NCI-H1105 (cell line): Measurements from ENCODE around the gene TRMT2A.

Experiments
- DNase-seq: peaks from one replicate; lab custom pipeline; 2025; lab: John Stamatoyannopoulos, UW

TRMT2A gene

DNA sequence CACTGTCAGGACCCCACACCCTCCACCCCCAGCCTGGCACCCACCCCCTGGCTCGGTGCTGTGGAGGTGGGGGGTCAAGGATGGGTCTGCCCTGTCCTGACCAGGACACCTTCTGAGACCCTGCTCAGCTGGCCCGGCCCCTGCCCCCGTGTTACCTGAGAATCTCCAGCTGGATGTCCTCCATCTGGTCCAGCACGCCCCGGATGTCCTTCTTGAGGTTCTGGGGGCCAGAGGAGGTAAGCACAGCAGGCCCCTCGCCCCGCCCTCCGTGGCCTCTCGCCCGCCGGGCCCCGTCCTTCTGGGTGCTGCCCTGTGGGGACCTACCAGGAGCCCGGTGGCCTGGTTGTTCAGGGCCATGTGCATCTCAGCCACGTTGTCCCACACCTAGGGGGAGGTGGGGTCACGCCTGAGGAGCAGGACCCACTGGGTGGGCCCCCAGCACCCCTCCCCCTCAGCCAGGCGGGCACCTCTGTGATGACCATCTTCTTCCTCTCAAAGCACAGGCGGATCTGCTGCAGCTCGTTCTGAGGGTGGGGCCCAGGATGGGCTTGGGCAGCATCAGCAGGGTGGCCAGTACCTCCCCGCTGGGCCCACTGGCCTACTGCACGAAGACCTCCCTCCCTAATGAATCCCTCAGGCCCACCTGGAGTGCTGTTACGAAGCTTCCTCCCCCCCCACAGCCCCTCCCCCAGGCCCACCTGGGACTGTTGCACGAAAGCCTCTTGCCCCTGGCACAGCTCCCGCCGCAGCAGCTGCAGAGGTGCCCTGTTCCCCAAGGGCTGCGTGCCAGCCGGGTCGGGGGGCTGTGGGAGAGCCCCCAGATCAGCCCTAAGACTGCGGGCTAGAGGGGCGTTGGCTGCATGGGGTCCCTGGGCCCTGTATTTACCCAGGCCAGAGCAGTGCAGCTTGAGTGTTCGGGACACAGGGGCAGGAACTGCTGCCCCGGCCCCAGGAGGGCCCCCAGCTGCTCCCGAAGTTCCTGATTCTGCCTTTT lies 32.5 kb upstream of the TRMT2A start:
- DNase-seq: no peak

DNA sequence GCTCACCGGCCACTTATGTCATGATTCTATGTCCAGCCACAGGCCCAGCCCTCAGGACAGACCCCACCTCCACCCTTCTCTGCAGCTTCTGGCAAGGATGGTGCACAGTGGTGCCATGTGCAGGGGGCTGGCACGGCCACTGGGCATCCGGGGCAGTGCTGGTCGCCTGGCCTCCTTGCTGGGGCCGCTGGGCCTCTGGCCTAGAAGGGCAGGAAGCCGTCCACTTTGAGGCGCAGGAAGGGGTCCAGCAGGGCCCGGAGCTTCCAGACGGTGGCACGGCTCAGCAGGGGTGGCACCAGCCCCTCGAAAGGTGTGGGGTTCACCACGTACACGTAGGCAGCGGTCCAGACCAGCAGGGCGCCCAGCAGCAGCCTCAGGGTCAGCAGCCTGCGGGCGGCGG lies 31.4 kb upstream of the TRMT2A start:
- DNase-seq: no peak

DNA sequence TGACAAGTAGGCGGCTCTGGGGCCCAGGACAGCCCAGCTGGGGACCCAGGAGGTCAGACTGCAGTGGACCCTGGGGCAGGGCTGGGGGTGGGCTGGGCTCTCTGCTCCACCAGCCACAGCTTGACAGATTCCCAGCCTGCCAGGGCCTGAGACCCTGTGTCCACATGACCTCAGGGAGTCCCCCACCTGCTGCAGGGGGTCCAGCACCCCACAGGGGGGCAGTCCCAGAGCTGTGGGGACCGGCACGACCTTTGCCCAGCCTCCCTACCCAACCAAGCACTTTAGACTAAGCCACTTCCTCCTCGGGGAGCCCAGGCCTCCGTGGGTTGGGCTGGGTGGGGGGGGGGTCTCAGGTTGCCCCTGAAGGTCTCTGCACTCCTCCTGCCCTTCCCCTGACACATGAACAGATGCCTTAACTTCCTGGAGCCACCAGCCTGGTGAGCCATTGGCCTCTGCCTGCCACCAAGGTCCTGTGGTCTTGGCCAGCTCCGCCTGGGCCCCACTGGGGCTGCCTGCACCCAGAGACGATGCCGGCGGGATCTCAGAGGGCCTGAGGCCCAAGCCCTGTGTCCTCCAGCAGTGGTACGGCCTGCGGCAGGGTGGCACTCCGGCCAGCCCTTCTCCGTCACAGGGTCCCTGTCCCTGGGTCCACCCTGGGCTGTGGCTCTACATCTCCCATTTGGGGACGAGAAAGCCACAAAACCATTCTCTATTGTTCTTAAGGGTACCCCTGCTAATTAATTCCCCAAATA lies 30.4 kb upstream of the TRMT2A start:
- no peak for DNase-seq

DNA sequence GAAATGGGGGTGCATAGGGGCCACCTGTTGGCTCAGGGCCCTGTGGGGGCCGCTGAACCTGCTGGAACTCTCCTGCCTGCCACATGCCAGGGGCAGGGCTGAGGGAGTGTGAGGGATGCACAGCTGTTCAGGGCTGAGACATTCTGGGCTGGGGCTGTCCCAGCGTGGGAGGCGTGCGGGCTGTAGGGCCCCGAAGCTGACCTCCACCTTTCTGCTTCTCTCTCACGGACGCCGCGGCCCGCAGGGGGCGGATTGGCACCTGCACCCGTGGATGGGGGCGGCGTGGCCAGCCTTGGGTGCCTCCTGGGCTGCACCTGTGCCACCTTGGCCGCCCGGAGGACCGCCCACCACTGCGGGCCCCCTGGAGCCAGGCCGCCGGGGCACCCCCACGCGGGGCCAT lies 29.8 kb upstream of the TRMT2A start:
- no peak for DNase-seq

DNA sequence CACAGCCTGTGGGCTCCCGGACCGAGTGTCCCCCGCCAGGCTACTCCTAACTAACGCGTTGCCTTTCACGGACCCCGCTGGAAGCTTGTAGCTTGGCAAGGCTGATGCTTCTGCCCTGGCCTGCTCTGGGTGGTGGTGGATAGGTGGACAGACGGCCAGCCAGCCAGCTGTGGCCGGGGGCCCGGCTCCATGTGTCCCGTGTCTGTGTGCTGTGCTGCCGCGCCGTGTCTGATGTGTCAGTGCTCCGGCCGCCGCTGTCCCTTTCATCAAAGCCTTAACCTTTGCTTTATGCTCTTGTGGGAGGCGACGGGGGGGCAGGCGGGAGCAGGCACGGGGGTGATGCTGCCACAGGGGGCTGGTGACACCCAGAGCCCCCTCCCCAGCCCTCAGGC lies 28.8 kb upstream of the TRMT2A start:
- DNase-seq: no peak

DNA sequence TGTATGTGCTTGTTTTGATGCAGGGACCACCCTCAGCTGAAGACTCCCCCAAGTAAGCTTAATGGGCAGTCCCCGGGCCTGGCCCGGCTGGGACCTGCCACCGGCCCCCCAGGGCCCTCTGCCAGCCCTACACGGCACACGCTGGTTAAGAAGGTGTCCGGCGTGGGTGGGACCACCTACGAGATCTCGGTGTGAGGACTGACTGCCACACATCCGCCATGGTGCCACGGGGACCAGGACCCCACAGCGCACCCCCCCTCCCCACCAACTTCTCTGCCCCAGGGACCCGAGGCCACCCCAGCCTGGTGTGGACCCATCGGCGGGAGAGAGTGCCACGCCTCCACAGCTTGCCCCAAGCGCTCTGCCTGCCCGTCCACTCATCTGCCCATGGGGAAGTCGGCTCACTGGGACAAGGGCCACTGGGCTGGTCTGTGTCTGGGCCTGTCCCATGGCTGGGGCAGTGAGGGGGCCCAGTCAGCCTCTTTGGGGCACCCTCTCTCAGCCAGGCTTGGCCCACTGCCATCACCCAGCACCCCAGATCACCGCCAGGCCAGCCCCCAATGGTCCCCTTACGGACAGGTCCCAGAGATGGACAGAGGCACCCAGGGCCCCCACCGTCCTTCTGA lies 28.3 kb upstream of the TRMT2A start:
- DNase-seq: no peak

DNA sequence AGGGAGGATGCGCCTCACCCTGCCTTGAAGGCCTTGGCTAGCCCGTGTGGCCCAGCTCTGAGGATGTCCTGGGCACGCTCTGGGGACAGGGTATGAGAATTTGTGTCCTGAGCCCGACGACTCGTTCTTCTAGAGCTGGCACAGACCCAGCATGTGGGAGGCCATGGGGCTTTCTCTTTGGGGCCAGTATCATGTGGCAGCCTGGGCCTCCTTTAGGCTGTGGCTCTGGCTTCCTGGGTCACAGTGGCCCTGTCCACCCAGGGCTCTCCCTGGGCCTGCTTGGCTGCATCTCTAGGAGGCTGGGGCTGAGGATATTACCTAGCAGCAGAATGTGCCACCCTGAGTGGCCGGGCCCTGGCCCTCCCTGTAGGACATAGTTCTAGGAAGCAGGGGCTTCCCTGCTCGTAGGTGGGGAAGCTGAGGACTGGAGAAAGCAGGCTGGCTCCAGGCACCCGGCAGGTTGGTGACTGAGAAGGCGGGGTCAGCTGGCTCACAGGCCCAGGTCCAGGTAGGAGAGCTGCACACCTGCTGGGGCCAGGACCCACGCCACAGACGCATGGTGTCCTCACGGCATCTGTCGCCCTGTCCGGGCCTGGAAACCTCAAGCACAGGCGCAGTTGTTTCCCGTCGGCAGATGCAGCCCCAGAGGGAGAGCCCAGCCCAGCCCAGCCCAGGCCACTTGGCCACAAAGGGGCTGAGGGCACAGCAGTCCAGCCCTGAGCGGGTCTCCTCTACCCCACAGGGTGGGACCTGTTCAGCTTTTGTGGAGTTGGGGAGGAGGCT lies 27.0 kb upstream of the TRMT2A start:
- DNase-seq: no peak

DNA sequence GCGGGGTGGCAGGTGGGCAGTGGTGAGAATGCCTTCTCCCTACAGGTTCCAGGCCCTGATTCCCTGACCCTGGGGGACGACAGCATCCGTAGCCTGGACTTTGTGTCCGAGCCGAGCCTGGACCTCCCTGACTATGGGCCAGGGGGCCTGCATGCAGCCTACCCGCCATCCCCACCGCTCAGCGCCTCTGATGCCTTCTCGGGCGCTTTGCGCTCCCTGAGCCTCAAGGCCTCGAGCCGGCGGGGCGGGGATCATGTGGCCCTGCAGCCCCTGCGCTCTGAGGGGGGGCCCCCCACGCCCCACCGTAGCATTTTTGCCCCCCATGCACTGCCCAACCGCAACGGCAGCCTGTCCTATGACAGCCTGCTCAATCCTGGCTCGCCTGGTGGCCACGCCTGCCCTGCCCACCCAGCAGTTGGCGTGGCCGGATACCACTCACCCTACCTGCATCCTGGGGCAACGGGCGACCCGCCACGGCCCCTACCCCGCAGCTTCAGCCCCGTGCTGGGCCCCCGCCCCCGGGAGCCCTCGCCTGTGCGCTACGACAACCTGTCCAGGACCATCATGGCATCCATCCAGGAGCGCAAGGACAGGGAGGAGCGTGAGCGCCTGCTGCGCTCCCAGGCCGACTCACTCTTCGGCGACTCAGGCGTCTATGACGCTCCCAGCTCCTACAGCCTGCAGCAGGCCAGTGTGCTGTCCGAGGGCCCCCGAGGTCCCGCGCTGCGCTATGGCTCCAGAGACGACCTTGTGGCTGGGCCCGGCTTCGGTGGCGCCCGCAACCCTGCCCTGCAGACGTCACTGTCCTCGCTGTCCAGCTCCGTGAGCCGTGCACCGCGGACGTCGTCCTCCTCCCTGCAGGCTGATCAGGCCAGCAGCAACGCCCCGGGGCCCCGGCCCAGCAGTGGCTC lies 25.9 kb upstream of the TRMT2A start:
- DNase-seq: no peak

DNA sequence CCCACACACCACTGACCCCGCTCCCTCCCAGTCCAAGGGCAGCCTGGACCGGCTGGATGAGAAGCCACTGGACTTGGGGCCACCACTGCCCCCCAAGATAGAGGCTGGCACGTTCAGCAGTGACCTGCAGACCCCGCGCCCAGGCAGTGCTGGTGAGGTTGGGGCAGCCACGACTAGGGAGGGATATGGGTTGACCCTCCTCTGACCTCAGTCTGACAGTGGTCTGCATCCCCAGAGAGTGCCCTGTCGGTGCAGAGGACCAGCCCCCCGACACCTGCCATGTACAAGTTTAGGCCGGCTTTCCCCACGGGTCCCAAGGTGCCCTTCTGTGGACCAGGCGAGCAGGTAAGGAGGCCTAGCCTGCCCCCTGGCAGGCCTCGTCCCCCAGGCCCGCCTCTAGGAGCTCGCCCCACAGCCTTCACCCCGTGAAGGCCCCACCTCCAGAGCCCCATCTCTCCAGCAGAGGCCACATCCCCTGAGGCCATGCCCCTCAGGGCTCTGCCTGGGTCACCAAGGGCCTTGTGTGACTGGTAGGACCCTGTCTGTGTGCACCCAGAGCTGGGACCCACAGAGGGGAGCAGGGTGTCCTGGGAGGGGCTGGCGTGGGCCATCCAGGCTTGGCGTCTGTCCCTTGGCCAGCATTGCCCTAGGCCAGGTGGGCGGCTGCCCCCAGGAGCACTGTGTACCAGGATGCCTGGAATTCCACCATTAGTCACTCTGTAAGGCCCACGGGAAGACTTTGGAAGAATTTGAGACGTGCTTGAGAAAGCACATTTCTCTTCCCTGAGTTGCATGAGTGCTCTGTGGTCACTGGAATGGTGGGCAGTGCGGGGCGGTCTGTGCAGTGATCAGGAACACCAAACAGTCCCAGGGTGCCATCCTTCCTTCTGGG lies 24.4 kb upstream of the TRMT2A start:
- no peak for DNase-seq

DNA sequence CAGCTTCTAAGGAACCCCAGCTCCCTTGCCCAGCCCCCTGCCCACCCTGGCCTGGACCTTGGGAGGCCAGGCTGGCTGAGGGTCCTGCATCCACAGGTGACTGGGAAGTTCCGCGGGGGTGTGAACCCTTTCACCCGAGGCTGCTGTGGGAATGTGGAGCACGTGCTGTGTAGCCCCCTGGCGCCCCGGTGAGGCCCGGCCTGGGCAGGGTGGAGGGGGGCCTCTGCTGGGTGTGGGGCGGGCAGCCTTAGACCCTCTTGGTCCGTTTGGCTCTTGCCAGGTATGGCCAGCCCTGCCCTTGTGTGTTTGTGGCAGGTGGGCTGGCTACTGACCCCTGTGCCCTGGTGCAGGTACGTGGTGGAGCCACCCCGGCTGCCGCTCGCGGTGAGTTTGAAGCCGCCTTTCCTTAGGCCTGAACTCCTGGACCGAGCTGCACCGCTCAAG lies 23.5 kb upstream of the TRMT2A start:
- no peak for DNase-seq

DNA sequence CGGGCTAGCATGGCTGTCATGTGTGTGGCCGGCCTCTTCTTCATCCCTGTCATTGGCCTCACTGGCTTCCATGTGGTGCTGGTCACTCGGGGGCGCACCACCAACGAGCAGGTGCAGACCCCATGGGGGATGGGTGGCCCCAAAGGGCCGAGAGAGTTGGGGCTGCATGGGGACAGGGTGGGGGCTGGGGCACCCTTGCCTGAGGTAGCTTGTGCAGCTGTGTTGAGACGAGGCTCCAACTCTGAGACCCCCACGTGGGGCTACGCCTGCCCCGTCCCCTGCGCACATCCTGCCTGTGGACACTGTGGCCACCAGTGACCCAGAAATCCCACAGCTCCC lies 23.1 kb upstream of the TRMT2A start:
- DNase-seq: no peak

DNA sequence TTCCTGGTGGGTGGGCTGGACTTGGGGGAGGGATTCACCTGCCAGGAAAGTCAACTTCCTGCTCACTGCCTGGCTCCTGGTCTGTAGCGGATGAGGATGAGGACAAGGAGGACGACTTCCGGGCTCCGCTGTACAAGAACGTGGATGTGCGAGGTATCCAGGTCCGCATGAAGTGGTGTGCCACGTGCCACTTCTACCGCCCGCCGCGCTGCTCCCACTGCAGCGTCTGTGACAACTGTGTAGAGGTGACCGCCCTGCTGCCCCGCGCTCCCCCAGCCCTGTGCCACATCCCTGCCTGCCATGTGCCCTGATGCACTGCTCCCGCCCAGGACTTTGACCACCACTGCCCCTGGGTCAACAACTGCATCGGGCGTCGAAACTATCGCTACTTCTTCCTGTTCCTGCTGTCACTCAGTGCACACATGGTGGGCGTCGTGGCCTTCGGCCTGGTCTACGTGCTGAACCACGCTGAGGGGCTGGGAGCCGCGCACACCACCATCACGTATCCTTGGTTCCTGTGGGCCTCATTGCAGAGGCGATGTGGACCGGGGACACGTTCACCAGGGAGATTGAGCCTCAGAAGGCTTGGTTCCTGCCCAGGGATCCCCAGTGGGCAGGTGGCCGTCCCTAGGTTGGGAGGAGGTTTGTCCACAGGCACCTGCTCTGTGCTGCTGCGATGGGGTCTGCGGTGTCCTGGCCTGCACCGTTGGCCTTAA lies 22.5 kb upstream of the TRMT2A start:
- DNase-seq: no peak

DNA sequence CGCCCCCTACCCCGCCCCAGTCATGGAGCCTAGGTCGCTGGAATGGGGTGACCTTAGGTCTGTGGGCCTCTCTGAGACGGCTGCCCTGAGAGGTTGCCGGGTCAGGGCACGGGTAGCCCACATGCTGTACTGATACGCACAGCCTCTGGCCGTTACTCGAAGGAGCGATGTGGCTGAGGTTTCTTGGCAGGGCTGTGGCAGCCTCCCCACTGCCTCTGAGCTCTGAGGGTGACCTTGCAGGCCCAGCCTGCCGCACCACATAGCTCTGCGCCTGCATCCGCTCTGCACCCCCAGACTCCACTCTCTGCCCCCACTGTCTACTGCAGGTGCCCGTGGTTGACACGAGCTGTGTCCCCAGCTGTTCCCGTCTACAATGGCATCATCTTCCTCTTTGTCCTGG lies 21.8 kb upstream of the TRMT2A start:
- no peak for DNase-seq

DNA sequence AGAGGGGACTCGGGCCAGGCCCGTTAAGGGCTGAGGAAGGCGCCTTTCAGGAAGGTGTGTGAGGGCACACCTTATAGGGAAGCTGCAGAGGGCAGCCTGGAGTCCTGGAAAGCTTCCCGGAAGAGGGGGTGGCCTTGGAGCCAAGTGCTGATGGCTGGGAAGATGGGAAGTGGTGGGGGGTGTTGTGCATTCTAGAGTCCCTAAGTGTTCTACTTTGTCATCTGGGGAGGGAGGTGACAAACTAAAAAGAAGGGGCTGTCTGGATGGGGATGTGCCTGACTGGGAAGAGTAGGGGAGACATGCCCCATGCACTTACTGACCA lies 21.4 kb upstream of the TRMT2A start:
- DNase-seq: no peak

DNA sequence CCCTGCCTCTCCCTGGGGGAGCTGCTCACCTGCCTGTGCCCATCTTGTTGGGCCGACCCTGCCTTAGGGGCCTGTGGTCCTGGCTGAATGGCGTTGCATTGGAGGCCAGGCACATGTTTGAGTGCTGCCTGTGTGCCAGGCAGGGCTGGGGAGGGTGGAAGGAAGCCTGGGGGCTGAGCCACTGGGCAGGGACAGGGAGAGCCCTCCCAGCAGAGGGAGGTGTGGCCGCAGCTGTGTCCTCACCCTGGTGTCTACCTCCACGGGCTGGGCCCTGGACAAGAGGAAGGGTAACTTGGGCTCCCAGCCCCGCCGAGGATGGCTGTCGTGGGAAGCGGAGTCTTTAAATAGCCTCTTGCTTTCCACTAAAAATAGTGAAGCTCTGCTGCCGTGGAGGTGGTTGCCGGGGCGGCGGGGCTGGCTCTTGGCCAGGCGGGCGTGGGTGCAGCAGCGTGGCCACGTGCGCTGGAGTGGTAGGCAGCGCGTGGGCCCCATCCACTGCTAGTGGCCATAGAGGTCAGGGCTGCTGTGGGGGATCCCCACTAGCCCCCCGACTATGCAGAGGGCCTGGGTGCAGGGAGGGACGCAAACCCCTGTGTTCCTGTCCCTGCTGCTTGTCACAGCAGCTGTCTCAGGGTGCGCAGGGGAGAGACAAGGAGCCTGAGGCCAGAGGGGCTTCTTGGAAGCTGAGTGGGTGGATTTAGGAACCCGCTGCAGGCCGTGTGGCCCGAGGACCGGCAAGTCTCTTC lies 20.8 kb upstream of the TRMT2A start:
- DNase-seq: no peak

DNA sequence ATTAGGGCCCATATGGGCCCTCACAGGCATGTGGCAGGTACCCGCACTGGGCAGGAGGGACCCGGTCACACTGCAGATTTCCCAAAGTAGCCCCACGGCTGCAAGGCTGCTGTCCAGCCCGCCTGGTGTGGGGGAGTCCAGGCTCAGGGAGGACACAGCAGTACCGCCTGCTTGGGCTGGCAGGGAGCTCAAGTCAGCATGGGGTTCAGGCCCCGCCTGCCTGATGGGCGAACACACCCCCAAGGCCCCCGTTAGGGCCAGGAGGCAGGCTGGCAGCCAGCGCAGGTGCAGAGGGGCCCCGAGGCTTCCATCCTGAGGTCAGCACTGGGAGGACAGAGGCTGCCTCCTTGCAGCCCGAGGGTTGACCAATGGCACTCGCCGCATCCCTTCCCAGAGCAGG lies 20.1 kb upstream of the TRMT2A start:
- DNase-seq: no peak

DNA sequence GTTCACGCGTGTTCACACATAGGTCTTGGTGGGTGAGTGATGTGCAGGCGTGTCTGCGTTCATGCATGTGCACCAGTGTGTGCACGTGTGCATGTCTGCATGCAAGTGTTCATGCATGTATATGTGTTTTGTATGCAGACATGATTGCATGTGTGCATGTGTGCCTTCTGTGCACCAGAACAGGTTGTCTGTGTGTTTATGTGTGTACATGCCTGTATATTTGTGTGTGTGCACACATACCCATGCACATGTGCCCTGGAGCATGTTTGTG lies 19.5 kb upstream of the TRMT2A start:
- DNase-seq: no peak

DNA sequence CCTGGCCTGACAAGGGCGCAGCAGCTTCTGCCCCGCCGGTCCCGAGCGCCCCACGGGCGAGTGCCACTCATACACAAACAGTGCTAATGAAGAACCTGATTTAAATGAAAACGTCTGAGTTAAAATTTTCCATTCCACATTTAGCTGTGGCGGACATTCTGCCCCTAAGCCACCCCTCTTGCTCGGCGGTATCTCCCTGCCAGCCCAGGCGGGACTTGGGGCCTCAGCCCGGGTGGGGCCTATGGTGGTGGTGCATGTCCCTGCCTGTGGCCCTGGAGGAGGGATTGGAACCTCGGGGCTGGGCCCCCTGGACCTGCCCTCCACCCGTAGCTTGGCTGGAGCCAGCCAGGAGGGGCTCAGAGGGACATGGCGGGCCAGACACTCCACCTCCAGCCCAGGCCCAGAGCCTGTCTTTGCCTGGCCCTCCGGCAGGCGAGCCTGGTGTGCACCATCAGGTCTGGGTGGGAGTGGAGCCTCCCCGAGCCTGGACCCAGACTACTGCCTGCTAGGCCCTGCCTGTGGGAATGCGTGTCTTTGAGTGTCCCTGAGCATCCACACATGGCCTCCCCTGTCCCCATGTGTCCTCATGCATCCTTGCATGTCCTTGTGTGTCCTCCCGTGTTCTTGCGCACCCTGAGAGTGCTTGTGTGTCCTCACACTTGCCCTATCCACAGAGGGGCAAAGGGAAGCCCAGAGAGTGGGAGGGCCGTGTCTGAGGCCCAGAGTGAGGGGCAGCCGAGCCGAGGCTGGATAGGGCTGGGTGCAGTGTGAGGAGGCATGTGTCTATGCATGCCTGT lies 19.0 kb upstream of the TRMT2A start:
- no peak for DNase-seq
